HG02840 (cell line): Measurements from ENCODE around the gene EPHA7.

Experiments used
- ATAC-seq: cut with Tn5 transposase; IDR thresholded peaks from one replicate; pipeline ENCODE4 v1.9.1; 2021; ENCODE audit warnings: mild to moderate bottlenecking, moderate library complexity, moderate number of reproducible peaks; ENCODE audit not compliant: unreplicated experiment, low FRiP score

The EPHA7 gene

GRCh38 chr6:93329301-93330000 is 89.9 kb downstream of the EPHA7 start:
- no peak for ATAC-seq

GRCh38 chr6:93327857-93328256 is 91.5 kb downstream of the EPHA7 start:
- ATAC-seq = no peak

GRCh38 chr6:93325761-93326160 is 93.6 kb downstream of the EPHA7 start:
- no peak for ATAC-seq

GRCh38 chr6:93323630-93324029 is 95.7 kb downstream of the EPHA7 start:
- ATAC-seq = no peak

- ATAC-seq = no peak
Measured at GRCh38 chr6:93322651-93323050, 96.7 kb downstream of the EPHA7 start.

GRCh38 chr6:93319304-93319703 is 100.1 kb downstream of the EPHA7 start:
- ATAC-seq = no peak

GRCh38 chr6:93318121-93318520 is 101.2 kb downstream of the EPHA7 start:
- no peak for ATAC-seq

GRCh38 chr6:93317592-93317991 is 101.8 kb downstream of the EPHA7 start:
- no peak for ATAC-seq

- no peak for ATAC-seq
Measured at GRCh38 chr6:93307505-93308409, 111.6 kb downstream of the EPHA7 start.

GRCh38 chr6:93305088-93305487 is 114.3 kb downstream of the EPHA7 start:
- no peak for ATAC-seq

- no peak for ATAC-seq
Measured at GRCh38 chr6:93304505-93304904, 114.9 kb downstream of the EPHA7 start.

- no peak for ATAC-seq
Measured at GRCh38 chr6:93300661-93301060, 118.7 kb downstream of the EPHA7 start.

- no peak for ATAC-seq
Measured at GRCh38 chr6:93299622-93300021, 119.7 kb downstream of the EPHA7 start.

GRCh38 chr6:93295631-93296030 is 123.7 kb downstream of the EPHA7 start:
- ATAC-seq = no peak

GRCh38 chr6:93294879-93295278 is 124.5 kb downstream of the EPHA7 start:
- no peak for ATAC-seq

GRCh38 chr6:93293872-93294271 is 125.5 kb downstream of the EPHA7 start:
- no peak for ATAC-seq

- ATAC-seq = no peak
Measured at GRCh38 chr6:93293460-93293859, 125.9 kb downstream of the EPHA7 start.

- ATAC-seq = no peak
Measured at GRCh38 chr6:93282521-93283031, 136.8 kb downstream of the EPHA7 start.

GRCh38 chr6:93278241-93278640 is 141.1 kb downstream of the EPHA7 start:
- no peak for ATAC-seq

- no peak for ATAC-seq
Measured at GRCh38 chr6:93272896-93273295, 146.5 kb downstream of the EPHA7 start.

GRCh38 chr6:93272211-93272610 is 147.1 kb downstream of the EPHA7 start:
- no peak for ATAC-seq
